Measurements from ENCODE around the gene DAZAP1.

Gene DAZAP1

DNA sequence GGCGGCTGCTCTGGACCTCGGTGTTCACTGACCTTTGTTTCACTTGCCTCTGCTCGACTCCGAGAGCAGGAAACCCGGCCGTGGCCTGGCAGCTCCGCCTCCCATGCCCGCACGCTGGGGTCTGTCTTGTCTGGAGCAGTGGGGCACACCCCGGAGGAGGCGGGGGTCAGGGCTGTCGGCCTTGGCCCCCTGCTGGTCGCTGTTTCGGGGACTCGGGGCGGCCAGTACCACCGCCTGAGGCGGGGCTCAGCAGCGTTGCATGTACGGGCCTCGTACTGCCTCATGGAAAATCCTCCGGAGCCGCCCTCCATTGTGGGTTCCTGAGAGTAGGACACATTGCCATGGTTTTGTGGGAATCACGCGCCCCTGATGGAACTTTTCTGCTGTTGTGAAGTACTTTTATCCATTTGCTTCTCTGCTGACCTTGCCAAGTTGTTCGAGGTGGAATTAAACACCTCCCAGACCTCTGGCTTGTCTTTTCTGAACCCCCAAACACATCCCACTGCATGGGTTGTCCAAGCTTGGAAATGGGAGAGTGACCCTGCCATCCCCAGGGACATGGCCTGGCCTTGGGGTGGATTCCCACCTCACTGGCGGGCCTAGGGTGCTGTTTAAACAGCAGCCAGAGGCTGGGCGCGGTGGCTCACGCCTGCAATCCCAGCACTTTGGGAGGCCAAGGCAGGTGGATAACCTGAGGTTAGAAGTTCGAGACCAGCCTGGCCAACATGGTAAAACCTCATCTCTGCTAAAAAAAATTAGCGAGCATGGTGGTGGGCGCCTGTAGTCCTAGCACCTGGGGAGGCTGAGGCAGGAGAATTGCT is 29.2 kb upstream of the DAZAP1 start:
- Histone ChIP-seq H3K4me1 (ENCODE audit: control insufficient read depth in 2 of 2, insufficient read depth in 2 of 2, low read length in 2 of 2) (peaks cover 0 to 6% of the 10 kb centered on the region in 2 donors), H3K27me3 (ENCODE audit: control insufficient read depth in 2 of 2, insufficient read depth in 2 of 2, low read length in 2 of 2) (no peaks in the 10 kb centered on the region), H3K36me3 (ENCODE audit: control insufficient read depth in 2 of 2, insufficient read depth in 2 of 2, low read length in 2 of 2) (peaks cover 15 to 20% of the 10 kb centered on the region in 2 donors), H3K9ac (ENCODE audit: low read depth in 1 of 2, low read length in 2 of 2) (no peak overlapping the region), H3K9me3 (ENCODE audit: control insufficient read depth in 2 of 2, low read length in 2 of 2) (no peaks in the 10 kb centered on the region), H3K4me3 (ENCODE audit: low read length in 2 of 2) (no peak overlapping the region), H3K27ac (ENCODE audit: low read depth in 2 of 2, low read length in 2 of 2) (no peak overlapping the region)

DNA sequence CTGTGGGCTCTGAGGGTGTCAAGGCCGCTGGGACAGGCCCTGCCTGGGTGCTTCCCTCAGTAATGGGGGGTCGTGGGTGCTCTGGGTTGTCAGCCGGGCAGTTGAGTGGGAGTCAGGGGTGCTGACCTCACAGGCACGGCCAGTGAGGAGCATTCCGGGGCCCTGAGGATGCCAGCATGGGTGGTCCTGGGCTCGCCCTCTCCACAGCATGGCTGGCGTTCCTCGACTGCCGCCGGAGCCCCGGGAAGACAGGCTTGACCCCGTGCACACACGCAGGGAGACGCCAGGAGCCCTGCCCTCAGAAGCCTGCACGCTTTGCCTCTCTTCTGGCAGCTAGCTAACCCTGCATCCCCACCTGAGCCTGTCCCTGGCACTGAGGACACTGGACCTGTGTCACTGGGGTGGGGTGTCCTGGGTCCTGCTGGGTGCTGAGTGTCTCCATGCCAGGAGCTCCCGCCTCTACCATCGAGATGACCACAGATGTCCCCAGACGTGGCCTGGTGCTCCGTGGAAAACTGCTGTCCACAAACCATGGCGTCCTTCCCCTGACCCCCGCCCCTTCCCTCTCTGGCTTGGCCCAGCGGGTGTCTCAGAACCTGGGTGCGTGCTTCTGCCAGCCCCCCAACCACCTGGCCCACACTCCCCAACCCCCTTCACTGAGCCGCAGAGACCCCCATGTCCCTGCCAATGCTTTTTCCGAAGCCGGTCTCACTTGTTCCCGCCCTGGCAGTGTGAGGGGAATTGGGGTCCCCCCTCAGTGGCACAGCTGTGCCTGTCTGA is 28.1 kb upstream of the DAZAP1 start:
- Histone ChIP-seq H3K27me3 (ENCODE audit: control insufficient read depth in 2 of 2, insufficient read depth in 2 of 2, low read length in 2 of 2) (no peaks in the 10 kb centered on the region), H3K9ac (ENCODE audit: low read depth in 1 of 2, low read length in 2 of 2) (no peak overlapping the region), H3K4me3 (ENCODE audit: low read length in 2 of 2) (no peak overlapping the region), H3K9me3 (ENCODE audit: control insufficient read depth in 2 of 2, low read length in 2 of 2) (no peaks in the 10 kb centered on the region), H3K4me1 (ENCODE audit: control insufficient read depth in 2 of 2, insufficient read depth in 2 of 2, low read length in 2 of 2) (peaks cover 2% of the 10 kb centered on the region in 2 donors), H3K27ac (ENCODE audit: low read depth in 2 of 2, low read length in 2 of 2) (no peak overlapping the region), H3K36me3 (ENCODE audit: control insufficient read depth in 2 of 2, insufficient read depth in 2 of 2, low read length in 2 of 2) (peaks cover 6 to 11% of the 10 kb centered on the region in 2 donors)

DNA sequence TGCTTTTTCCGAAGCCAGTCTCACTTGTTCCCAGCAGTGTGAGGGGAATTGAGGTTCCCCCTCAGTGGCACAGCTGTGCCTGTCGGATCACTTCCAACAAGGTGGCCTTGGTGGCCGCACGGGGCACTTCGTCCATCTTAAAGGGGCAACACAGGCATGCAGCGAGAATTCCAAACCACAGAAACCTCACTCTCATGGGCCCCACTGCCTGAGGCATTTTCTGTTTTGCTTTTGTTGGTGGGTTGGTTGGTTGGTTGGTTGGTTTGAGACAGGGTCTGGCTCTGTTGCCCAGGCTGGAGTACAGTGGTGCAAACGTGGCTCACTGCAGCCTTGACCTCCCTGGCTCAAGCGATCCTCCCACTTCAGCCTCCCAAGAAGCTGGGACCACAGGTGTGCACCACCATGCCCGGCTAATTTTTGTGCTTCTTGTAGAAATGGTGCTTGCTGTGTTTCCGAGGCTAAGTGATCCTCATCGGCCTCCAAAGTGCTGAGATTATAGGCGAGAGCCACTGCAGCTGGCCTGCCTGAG is 27.4 kb upstream of the DAZAP1 start:
- Histone ChIP-seq H3K27me3 (ENCODE audit: control insufficient read depth in 2 of 2, insufficient read depth in 2 of 2, low read length in 2 of 2) (no peaks in the 10 kb centered on the region), H3K4me1 (ENCODE audit: control insufficient read depth in 2 of 2, insufficient read depth in 2 of 2, low read length in 2 of 2) (peaks cover 4 to 8% of the 10 kb centered on the region in 2 donors), H3K36me3 (ENCODE audit: control insufficient read depth in 2 of 2, insufficient read depth in 2 of 2, low read length in 2 of 2) (peaks cover 4 to 10% of the 10 kb centered on the region in 2 donors), H3K9me3 (ENCODE audit: control insufficient read depth in 2 of 2, low read length in 2 of 2) (no peaks in the 10 kb centered on the region), H3K9ac (ENCODE audit: low read depth in 1 of 2, low read length in 2 of 2) (no peak overlapping the region), H3K27ac (ENCODE audit: low read depth in 2 of 2, low read length in 2 of 2) (no peak overlapping the region), H3K4me3 (ENCODE audit: low read length in 2 of 2) (no peak overlapping the region)

DNA sequence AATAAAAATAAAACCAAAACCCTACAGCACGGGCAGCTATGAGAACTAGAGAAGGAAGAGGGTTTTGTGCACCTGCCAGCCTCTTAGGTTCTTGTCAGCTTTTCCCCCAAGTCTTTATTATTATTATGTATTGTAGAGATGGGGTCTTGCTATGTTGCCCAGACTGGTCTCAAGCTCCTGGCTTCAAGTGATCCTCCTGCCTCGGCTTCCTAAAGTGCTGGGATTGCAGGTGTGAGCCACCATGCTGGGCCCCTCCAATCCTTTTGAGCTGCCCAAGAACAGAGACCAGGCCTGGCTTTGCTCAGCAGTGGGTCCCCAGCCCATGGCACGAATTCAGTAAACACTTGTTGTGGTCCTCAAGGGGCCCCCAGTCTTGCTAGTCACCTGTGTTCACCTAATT is 25.1 kb upstream of the DAZAP1 start:
- H3K27me3 ChIP-seq (ENCODE audit: control insufficient read depth in 2 of 2, insufficient read depth in 2 of 2, low read length in 2 of 2): no peaks in the 10 kb centered on the region
- H3K9me3 ChIP-seq (ENCODE audit: control insufficient read depth in 2 of 2, low read length in 2 of 2): no peaks in the 10 kb centered on the region
- no peak overlapping the region for H3K4me3 ChIP-seq (ENCODE audit: low read length in 2 of 2)
- H3K36me3 ChIP-seq (ENCODE audit: control insufficient read depth in 2 of 2, insufficient read depth in 2 of 2, low read length in 2 of 2): peaks cover under 1 to 2% of the 10 kb centered on the region in 2 donors
- no peak overlapping the region for H3K9ac ChIP-seq (ENCODE audit: low read depth in 1 of 2, low read length in 2 of 2)
- H3K4me1 ChIP-seq (ENCODE audit: control insufficient read depth in 2 of 2, insufficient read depth in 2 of 2, low read length in 2 of 2): peaks cover 4 to 8% of the 10 kb centered on the region in 2 donors
- H3K27ac ChIP-seq (ENCODE audit: low read depth in 2 of 2, low read length in 2 of 2): no peak overlapping the region

- Histone ChIP-seq H3K36me3 (ENCODE audit: control insufficient read depth in 2 of 2, insufficient read depth in 2 of 2, low read length in 2 of 2) (peaks cover 1% of the 10 kb centered on the region in 2 donors), H3K9ac (ENCODE audit: low read depth in 1 of 2, low read length in 2 of 2) (no peak overlapping the region), H3K4me3 (ENCODE audit: low read length in 2 of 2) (peak overlapping the region in 1 of 2 donors; percentile 50), H3K4me1 (ENCODE audit: control insufficient read depth in 2 of 2, insufficient read depth in 2 of 2, low read length in 2 of 2) (peaks cover 4 to 8% of the 10 kb centered on the region in 2 donors), H3K27ac (ENCODE audit: low read depth in 2 of 2, low read length in 2 of 2) (peak overlapping the region in 1 of 2 donors; percentile 92), H3K27me3 (ENCODE audit: control insufficient read depth in 2 of 2, insufficient read depth in 2 of 2, low read length in 2 of 2) (no peaks in the 10 kb centered on the region), H3K9me3 (ENCODE audit: control insufficient read depth in 2 of 2, low read length in 2 of 2) (no peaks in the 10 kb centered on the region)
Observed at GRCh38 chr19:1383017-1383311, 24.4 kb upstream of the DAZAP1 start.

DNA sequence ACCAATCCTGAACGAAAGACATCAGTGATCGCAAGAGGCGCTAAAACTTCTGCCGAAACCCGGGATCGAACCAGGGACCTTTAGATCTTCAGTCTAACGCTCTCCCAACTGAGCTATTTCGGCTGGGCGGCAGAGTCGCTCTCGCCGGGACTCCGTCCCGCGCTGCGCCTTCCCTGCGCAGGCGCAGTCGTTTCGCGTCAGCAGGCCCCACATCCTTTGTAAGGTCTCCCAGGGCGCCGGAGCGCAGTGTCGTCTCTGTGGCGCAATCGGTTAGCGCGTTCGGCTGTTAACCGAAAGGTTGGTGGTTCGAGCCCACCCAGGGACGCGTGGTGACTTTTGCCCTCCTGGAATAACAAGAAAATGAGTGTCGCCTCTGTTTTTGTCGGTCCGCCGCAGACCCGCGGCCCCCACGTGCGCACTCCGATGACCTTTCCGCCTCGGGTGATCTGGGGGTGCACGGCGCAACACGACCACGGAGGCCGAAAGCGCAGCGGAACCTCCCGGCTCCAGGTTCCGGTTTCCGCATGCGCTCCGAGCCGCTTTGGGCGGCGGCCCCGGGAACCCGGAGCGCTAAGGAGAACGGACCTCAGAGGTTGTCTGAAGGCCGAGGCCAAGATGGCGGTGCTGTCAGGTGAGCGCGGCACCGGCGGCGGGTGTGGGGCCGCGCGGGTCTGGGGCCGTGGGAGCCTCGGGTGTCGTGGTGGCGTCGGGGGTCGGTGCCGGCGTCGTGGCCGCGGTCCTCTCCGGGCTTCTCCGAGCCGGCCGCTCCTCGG is 23.9 kb upstream of the DAZAP1 start, which contains the start of gene NDUFS7:
TSS of gene NDUFS7 (plus strand) at position 596 of the 773 bp plus-strand sequence. CDS start at position 616, 20 bp downstream.
- peaks cover 4 to 8% of the 10 kb centered on the region in 2 donors for H3K4me1 ChIP-seq (ENCODE audit: control insufficient read depth in 2 of 2, insufficient read depth in 2 of 2, low read length in 2 of 2)
- peak within 1 kb of the TSS; percentile 91 to 95 for H3K4me3 ChIP-seq (ENCODE audit: low read length in 2 of 2)
- no peaks in the 10 kb centered on the region for H3K9me3 ChIP-seq (ENCODE audit: control insufficient read depth in 2 of 2, low read length in 2 of 2)
- no peaks in the 10 kb centered on the region for H3K27me3 ChIP-seq (ENCODE audit: control insufficient read depth in 2 of 2, insufficient read depth in 2 of 2, low read length in 2 of 2)
- peaks cover 6% of the 10 kb centered on the region in 2 donors for H3K36me3 ChIP-seq (ENCODE audit: control insufficient read depth in 2 of 2, insufficient read depth in 2 of 2, low read length in 2 of 2)
- peak within 1 kb of the TSS; percentile 92 to 94 for H3K27ac ChIP-seq (ENCODE audit: low read depth in 2 of 2, low read length in 2 of 2)
- H3K9ac ChIP-seq (ENCODE audit: low read depth in 1 of 2, low read length in 2 of 2): peak within 1 kb of the TSS; percentile 92 to 99

- peaks cover 4 to 8% of the 10 kb centered on the region in 2 donors for H3K4me1 ChIP-seq (ENCODE audit: control insufficient read depth in 2 of 2, insufficient read depth in 2 of 2, low read length in 2 of 2)
- H3K27ac ChIP-seq (ENCODE audit: low read depth in 2 of 2, low read length in 2 of 2): peak overlapping the region; percentile 92 to 94
Observed at GRCh38 chr19:1384085-1384462, 23.3 kb upstream of the DAZAP1 start.

DNA sequence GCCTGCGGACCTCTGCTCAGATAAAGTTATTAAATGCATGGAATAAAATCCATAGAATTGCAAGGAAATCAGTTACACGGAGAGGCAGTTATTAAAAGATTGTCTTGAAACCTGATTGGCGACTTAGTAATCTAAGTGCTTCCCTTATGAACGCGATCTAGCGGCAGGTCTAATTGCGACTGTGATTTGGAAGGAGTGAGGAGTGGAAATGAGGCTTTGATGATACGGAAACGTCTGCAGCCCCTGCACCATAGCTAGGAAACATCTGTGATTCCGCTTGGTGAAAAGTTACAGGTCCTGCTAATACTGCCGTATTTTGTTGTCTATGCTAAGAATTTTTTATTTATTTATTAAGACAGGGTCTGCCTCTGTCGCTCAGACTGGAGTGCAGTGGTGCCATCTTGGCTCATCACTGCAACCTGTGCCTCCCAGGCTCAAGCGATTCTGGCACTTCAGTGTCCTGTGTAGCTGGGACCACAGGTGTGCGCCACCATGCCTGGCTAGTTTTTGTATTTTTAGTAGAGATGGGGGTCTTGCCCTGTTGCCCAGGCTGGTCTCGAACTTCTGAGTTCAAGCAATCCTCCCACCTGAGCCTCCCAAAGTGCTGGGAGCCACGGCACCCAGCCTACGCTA is 22.8 kb upstream of the DAZAP1 start:
- Histone ChIP-seq H3K9me3 (ENCODE audit: control insufficient read depth in 2 of 2, low read length in 2 of 2) (no peaks in the 10 kb centered on the region), H3K4me1 (ENCODE audit: control insufficient read depth in 2 of 2, insufficient read depth in 2 of 2, low read length in 2 of 2) (peaks cover 4 to 8% of the 10 kb centered on the region in 2 donors), H3K36me3 (ENCODE audit: control insufficient read depth in 2 of 2, insufficient read depth in 2 of 2, low read length in 2 of 2) (peaks cover 17% of the 10 kb centered on the region in 2 donors), H3K4me3 (ENCODE audit: low read length in 2 of 2) (peak overlapping the region; percentile 91 to 95), H3K9ac (ENCODE audit: low read depth in 1 of 2, low read length in 2 of 2) (peak overlapping the region; percentile 92 to 99), H3K27ac (ENCODE audit: low read depth in 2 of 2, low read length in 2 of 2) (peak overlapping the region; percentile 92 to 94), H3K27me3 (ENCODE audit: control insufficient read depth in 2 of 2, insufficient read depth in 2 of 2, low read length in 2 of 2) (no peaks in the 10 kb centered on the region)

More at GRCh38 chr19:1384085-1384462, 23.3 kb upstream of the DAZAP1 start:
- Histone ChIP-seq H3K36me3 (ENCODE audit: control insufficient read depth in 2 of 2, insufficient read depth in 2 of 2, low read length in 2 of 2) (peaks cover 12% of the 10 kb centered on the region in 2 donors), H3K4me3 (ENCODE audit: low read length in 2 of 2) (peak overlapping the region; percentile 91 to 95), H3K27me3 (ENCODE audit: control insufficient read depth in 2 of 2, insufficient read depth in 2 of 2, low read length in 2 of 2) (no peaks in the 10 kb centered on the region), H3K9ac (ENCODE audit: low read depth in 1 of 2, low read length in 2 of 2) (peak overlapping the region; percentile 92 to 99), H3K9me3 (ENCODE audit: control insufficient read depth in 2 of 2, low read length in 2 of 2) (no peaks in the 10 kb centered on the region)

GRCh38 chr19:1385816-1386215 is 21.6 kb upstream of the DAZAP1 start:
- H3K27me3 ChIP-seq (ENCODE audit: control insufficient read depth in 2 of 2, insufficient read depth in 2 of 2, low read length in 2 of 2): no peaks in the 10 kb centered on the region
- H3K9me3 ChIP-seq (ENCODE audit: control insufficient read depth in 2 of 2, low read length in 2 of 2): no peaks in the 10 kb centered on the region
- H3K27ac ChIP-seq (ENCODE audit: low read depth in 2 of 2, low read length in 2 of 2): no peak overlapping the region
- no peak overlapping the region for H3K9ac ChIP-seq (ENCODE audit: low read depth in 1 of 2, low read length in 2 of 2)
- H3K36me3 ChIP-seq (ENCODE audit: control insufficient read depth in 2 of 2, insufficient read depth in 2 of 2, low read length in 2 of 2): peaks cover 21 to 25% of the 10 kb centered on the region in 2 donors
- no peak overlapping the region for H3K4me3 ChIP-seq (ENCODE audit: low read length in 2 of 2)
- H3K4me1 ChIP-seq (ENCODE audit: control insufficient read depth in 2 of 2, insufficient read depth in 2 of 2, low read length in 2 of 2): peaks cover 4 to 8% of the 10 kb centered on the region in 2 donors

All from mucosa of rectum (tissue), 2 donors.